ENCODE results near the gene CALCA. TPM values are rescaled to one million over a fixed set of nuclear protein-coding genes. Genes with fewer than 3 reads are reported as not detected.
A peak's percentile ranks its signal among the peaks of the same experiment; 100 is the strongest.

CALCA gene
- not detected in 2 replicates for total RNA-seq

- H3K27me3 ChIP-seq (ENCODE audit: insufficient read depth, low read length), result peaks cover 62% of the 10 kb centered on the region
- peak within 1 kb of the TSS; percentile 30 for H3K4me2 ChIP-seq (ENCODE audit: insufficient read depth, low read length)
- peak; percentile 50 for DNase-seq (ENCODE audit: insufficient read length, low spot score, missing footprints)
These were observed at the start of gene CALCA for GRCh38 chr11:14971865-14972580. TSS of gene CALCA (minus strand) at chr11:14972351. CDS start at chr11:14971192, 1,159 bp downstream.

GRCh38 chr11:15016200-15016599 is 44.0 kb upstream of the CALCA start:
- no peak overlapping the region for H3K4me3 ChIP-seq (ENCODE audit: insufficient read depth, low read length)
- TF ChIP-seq CTCF (IDR thresholded peaks at IDR 0.05; ENCODE audit: extremely low read depth, low read depth, low read length), result no peak
- H3K4me2 ChIP-seq (ENCODE audit: insufficient read depth, low read length), result no peak overlapping the region

More at GRCh38 chr11:14971865-14972580, at the start of gene CALCA:
- no peaks in the 10 kb centered on the region for H3K4me1 ChIP-seq (ENCODE audit: insufficient read depth, low read length)
- no peaks in the 10 kb centered on the region for H3K79me2 ChIP-seq (ENCODE audit: insufficient read depth, low read length)
- H4K20me1 ChIP-seq (ENCODE audit: insufficient read depth, low read length), result no peaks in the 10 kb centered on the region
- no peaks in the 10 kb centered on the region for H3K9me3 ChIP-seq (ENCODE audit: low read depth, low read length)
- no peak for TF ChIP-seq CTCF (IDR thresholded peaks at IDR 0.05; ENCODE audit: extremely low read depth, low read depth, low read length)
- H3K36me3 ChIP-seq (ENCODE audit: insufficient read depth, low read length), result no peaks in the 10 kb centered on the region
- peak within 1 kb of the TSS; percentile 49 for H2AFZ ChIP-seq (ENCODE audit: low read length)
- no peak within 1 kb of the TSS for H3K27ac ChIP-seq (ENCODE audit: low read depth, low read length)
- no peak within 1 kb of the TSS for H3K4me3 ChIP-seq (ENCODE audit: insufficient read depth, low read length)

GRCh38 chr11:15011776-15012345 is 39.7 kb upstream of the CALCA start:
- no peak overlapping the region for H3K4me3 ChIP-seq (ENCODE audit: insufficient read depth, low read length)
- H3K4me1 ChIP-seq (ENCODE audit: insufficient read depth, low read length), result no peaks in the 10 kb centered on the region
- no peak for DNase-seq (ENCODE audit: insufficient read length, low spot score, missing footprints)
- TF ChIP-seq CTCF (IDR thresholded peaks at IDR 0.05; ENCODE audit: extremely low read depth, low read depth, low read length), result no peak
- H3K36me3 ChIP-seq (ENCODE audit: insufficient read depth, low read length), result no peaks in the 10 kb centered on the region
- peaks cover 22% of the 10 kb centered on the region for H3K27me3 ChIP-seq (ENCODE audit: insufficient read depth, low read length)
- H3K79me2 ChIP-seq (ENCODE audit: insufficient read depth, low read length), result no peaks in the 10 kb centered on the region
- no peaks in the 10 kb centered on the region for H4K20me1 ChIP-seq (ENCODE audit: insufficient read depth, low read length)
- H3K4me2 ChIP-seq (ENCODE audit: insufficient read depth, low read length), result no peak overlapping the region
- H3K9me3 ChIP-seq (ENCODE audit: low read depth, low read length), result no peaks in the 10 kb centered on the region
- no peak overlapping the region for H2AFZ ChIP-seq (ENCODE audit: low read length)
- no peak overlapping the region for H3K27ac ChIP-seq (ENCODE audit: low read depth, low read length)

More at GRCh38 chr11:15016200-15016599, 44.0 kb upstream of the CALCA start:
- Histone ChIP-seq H3K79me2 (ENCODE audit: insufficient read depth, low read length) (no peaks in the 10 kb centered on the region), H3K9me3 (ENCODE audit: low read depth, low read length) (no peaks in the 10 kb centered on the region), H3K27me3 (ENCODE audit: insufficient read depth, low read length) (peaks cover 8% of the 10 kb centered on the region), H3K4me1 (ENCODE audit: insufficient read depth, low read length) (no peaks in the 10 kb centered on the region), H2AFZ (ENCODE audit: low read length) (no peak overlapping the region), H4K20me1 (ENCODE audit: insufficient read depth, low read length) (no peaks in the 10 kb centered on the region), H3K36me3 (ENCODE audit: insufficient read depth, low read length) (no peaks in the 10 kb centered on the region), H3K27ac (ENCODE audit: low read depth, low read length) (no peak overlapping the region)
- DNase-seq (ENCODE audit: insufficient read length, low spot score, missing footprints), result no peak

GRCh38 chr11:15010865-15011264 is 38.7 kb upstream of the CALCA start:
- no peak overlapping the region for H2AFZ ChIP-seq (ENCODE audit: low read length)
- peaks cover 22% of the 10 kb centered on the region for H3K27me3 ChIP-seq (ENCODE audit: insufficient read depth, low read length)
- no peaks in the 10 kb centered on the region for H3K36me3 ChIP-seq (ENCODE audit: insufficient read depth, low read length)
- H3K9me3 ChIP-seq (ENCODE audit: low read depth, low read length), result no peaks in the 10 kb centered on the region
- no peak for TF ChIP-seq CTCF (IDR thresholded peaks at IDR 0.05; ENCODE audit: extremely low read depth, low read depth, low read length)
- H3K4me1 ChIP-seq (ENCODE audit: insufficient read depth, low read length), result no peaks in the 10 kb centered on the region
- no peak for DNase-seq (ENCODE audit: insufficient read length, low spot score, missing footprints)
- H3K79me2 ChIP-seq (ENCODE audit: insufficient read depth, low read length), result no peaks in the 10 kb centered on the region
- no peak overlapping the region for H3K4me2 ChIP-seq (ENCODE audit: insufficient read depth, low read length)
- no peaks in the 10 kb centered on the region for H4K20me1 ChIP-seq (ENCODE audit: insufficient read depth, low read length)
- no peak overlapping the region for H3K27ac ChIP-seq (ENCODE audit: low read depth, low read length)
- H3K4me3 ChIP-seq (ENCODE audit: insufficient read depth, low read length), result no peak overlapping the region
